ENCODE measurements around the gene PAPLN.
A peak's percentile ranks its signal among the peaks of the same experiment; 100 is the strongest.
"Not testable (repeated sequence)": the region's sequence is repeated elsewhere in the genome, so short reads cannot be mapped to it uniquely, and the experiment has no call there.

PAPLN gene, protein sequence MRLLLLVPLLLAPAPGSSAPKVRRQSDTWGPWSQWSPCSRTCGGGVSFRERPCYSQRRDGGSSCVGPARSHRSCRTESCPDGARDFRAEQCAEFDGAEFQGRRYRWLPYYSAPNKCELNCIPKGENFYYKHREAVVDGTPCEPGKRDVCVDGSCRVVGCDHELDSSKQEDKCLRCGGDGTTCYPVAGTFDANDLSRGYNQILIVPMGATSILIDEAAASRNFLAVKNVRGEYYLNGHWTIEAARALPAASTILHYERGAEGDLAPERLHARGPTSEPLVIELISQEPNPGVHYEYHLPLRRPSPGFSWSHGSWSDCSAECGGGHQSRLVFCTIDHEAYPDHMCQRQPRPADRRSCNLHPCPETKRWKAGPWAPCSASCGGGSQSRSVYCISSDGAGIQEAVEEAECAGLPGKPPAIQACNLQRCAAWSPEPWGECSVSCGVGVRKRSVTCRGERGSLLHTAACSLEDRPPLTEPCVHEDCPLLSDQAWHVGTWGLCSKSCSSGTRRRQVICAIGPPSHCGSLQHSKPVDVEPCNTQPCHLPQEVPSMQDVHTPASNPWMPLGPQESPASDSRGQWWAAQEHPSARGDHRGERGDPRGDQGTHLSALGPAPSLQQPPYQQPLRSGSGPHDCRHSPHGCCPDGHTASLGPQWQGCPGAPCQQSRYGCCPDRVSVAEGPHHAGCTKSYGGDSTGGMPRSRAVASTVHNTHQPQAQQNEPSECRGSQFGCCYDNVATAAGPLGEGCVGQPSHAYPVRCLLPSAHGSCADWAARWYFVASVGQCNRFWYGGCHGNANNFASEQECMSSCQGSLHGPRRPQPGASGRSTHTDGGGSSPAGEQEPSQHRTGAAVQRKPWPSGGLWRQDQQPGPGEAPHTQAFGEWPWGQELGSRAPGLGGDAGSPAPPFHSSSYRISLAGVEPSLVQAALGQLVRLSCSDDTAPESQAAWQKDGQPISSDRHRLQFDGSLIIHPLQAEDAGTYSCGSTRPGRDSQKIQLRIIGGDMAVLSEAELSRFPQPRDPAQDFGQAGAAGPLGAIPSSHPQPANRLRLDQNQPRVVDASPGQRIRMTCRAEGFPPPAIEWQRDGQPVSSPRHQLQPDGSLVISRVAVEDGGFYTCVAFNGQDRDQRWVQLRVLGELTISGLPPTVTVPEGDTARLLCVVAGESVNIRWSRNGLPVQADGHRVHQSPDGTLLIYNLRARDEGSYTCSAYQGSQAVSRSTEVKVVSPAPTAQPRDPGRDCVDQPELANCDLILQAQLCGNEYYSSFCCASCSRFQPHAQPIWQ

DNA sequence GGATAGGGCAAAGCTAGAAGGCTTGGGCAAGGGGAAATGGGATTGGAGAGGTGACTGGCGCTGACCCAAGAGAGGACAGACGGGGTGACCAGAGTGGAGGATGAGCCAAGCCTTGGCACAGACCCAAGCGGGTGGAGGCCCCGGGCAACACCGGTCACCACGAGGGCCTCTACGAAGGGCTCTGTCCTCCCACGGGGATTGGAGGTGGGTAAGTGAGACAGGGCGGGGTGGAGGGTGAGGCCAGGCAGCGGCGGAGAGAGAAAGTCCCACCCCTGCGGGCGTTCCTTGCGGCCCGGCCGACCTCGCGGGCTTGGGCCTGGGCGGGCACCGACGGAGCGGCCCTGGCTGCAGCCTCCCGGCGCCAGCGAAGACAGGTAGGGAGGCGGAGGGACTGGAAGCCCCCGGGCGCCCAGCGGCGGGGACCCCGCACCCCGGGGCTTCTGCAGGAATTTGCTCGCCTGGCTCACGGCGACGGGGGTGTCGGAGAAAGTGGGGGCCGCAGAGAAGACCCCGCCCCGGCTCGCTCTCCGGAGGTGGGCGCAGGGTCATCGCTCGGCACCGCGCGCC, at the start of gene PAPLN:
Gene PAPLN, plus strand, starts transcription at position 288 of the 567 bp plus-strand sequence. CDS start 2,273 bp downstream, outside the sequence.
- DNase-seq, result peak; percentile 91

DNA sequence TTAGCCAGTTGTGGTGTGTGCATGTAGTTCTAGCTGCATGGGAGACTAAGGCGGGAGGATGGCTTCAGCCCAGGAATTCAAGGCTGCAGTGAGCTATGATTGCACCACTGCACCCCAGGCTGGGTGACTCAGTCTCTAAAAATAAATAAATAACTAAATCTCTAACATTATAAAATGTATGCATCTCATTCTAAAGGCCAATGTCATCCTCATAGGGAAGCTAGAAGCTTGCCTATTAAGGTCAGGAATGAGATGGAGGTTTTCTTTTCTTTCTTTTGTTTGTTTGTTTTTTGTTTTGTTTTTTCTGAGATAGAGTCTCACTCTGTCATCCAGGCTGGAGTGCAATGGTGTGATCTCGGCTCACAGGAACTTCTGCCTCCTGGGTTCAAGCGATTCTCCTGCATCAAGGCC, 48.8 kb upstream of the PAPLN start:
- peak; percentile 30 for DNase-seq

DNA sequence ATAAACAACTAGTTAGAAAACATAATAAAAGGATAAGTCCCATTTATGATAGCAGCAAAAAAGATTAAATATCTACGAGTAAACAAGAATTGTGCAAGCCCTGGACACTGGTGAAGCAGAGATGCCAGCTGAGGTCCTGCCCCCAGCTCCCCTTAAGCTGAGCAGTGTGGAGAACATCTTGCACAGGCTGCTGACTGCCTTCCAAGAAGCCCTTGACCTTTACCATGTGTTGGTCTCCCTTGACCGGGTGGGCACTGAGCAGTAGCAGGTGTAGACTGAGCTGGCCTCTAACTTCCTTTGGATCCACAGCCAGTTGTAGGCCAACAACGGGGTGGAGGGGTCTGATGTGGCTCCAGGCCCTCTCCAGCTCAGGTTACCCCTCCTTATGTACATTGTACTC, 47.7 kb upstream of the PAPLN start:
- DNase-seq, result no peak

DNA sequence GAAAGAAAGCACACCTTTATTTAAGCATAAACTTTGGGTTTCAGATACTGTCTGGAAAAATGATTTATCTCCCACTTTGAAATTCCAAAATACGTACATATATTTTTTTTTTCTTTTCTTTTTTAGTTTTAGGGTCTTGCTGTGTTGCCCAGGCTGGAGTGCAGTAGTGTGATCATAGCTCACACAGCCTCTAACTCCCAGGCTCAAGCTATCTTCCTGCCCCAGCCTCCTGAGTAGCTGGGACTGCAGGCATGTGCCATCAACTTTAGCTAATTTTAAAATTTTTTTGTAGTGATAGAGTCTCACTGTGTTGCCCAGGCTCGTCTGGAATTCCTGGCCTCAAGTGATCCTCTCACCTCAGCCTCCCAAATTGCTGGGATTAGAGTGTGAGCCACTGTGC, 45.9 kb upstream of the PAPLN start:
- no peak for DNase-seq

DNA sequence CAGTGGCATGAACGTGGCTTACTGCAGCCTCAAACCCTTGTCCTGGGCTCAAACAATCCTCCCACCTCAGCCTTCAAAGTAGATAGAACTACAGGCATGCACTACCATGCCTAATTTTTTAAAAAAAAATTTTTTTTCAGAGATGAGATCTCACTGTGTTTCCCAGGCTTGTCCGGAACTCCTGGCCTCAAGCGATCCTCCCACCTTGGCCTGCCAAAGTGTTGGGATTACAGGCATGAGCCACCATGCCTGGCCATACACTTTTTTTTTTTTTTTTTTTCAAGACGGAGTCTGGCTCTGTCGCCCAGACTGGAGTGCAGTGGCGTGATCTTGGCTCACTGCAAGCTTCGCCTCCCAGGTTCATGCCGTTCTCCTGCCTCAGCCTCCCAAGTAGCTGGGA, 43.0 kb upstream of the PAPLN start:
- DNase-seq, result not testable (repeated sequence)

DNA sequence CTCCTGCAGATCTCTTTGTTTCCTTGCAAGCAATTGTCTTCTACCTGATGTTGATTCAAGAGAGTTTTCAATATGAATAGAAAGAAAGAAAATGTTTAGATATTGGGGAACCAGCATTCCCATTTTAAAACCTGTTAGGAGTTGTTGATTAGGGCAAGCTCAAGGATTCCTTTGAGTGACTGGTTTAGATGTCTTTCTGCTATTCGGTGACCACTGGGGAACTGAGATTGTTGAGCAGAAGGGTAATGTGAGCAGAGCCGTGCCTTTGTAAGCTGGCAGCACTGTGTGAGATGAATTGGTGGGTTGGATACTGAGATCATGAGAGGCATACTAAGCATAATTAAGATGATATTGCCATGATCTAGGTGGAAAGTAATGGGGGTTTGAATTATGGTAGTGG, 39.1 kb upstream of the PAPLN start:
- no peak for DNase-seq

DNA sequence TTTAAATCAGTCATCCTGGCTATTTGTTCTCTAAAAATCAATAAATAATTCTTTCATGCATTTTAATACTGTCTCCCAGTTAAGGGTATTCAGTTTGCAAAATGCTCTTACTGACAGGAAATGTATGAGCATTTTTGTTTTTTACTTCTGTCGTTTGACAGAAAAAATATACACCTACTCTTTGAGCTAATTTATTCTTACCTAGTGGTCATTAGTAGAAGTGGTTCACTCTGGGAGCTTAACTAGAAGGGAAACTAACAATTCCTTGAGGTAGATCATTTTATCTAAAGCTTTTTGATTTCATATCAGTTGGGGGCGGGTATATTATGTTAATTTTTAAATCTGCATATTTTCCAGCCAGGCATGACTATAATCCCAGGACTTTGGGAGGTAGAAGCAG, 33.8 kb upstream of the PAPLN start:
- no peak for DNase-seq

DNA sequence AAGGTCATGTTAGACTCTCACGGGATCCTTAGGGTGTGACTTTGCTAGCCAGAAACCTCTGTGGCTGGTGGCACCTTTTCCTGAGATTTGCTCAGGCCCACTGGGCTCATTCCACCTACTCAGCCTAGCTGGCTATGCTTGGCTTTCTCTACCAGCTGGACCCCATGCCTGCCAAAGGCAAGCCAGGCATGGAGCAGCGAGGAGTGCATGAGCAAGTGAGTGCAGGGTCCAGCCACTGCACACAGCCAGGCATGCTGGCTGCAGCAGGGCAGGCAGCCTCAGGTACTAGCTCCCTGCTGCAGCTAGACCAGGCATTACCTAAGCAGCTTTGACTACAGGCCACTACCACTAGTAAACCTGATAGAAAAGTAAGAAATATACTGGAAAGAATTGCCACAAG, 29.7 kb upstream of the PAPLN start:
- no peak for DNase-seq

DNA sequence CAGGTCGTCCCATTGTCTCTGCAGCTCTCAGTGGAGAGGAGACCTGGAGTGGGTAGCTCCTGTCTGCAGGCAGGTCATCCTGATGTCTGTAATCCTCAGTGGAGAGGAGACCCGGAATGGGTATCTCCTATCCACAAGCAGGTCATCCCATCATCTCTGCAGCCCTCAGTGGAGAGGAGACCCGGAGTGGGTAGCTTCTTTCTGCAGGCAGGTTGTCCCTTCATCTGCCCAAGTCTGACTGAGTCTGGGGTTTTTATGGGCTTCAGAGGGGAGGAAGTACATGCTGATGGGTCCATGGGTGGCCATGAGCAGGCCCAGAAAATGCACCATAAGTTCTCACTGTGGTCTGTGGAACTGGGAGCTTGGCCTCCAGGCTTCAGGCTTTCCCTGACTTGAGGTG, 28.9 kb upstream of the PAPLN start:
- no peak for DNase-seq

DNA sequence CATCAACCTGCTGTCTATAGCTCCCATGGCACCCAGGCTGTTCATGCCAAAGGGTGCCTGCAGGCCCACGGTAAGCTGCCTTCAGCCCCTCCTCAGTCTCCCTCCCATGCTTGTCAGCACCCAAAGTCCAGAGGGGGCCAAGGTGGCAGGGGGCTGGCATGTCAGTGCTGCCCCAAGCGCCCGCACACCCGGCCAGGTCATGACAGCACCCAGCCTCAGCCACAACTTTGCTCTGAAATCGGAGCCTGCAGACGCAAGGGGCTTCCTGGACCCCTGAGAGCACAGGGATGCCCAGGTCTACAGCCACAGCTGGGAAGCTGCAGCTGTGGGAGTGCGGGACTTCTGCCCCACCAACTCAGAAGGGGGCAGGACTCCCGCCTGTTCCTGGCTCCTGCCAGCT, 28.5 kb upstream of the PAPLN start:
- no peak for DNase-seq

DNA sequence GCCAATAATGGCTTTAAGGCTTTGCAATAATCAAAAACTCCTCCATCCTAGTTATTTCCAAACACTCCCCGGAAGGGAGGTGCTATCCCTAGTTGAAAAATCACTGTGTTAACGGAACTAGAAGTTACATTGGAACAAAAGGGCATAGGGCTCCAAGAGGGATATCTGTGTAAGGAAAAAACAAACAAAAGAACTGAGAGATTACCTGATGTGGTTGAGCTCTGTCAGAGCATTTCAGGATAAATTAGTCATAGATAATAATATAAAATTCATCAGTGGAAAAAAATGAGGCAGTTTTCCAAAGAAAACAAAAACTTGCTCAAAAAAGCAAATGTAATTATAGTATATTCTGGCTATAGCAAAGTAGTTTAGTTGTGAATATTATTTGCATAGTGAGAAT, 27.4 kb upstream of the PAPLN start:
- no peak for DNase-seq

DNA sequence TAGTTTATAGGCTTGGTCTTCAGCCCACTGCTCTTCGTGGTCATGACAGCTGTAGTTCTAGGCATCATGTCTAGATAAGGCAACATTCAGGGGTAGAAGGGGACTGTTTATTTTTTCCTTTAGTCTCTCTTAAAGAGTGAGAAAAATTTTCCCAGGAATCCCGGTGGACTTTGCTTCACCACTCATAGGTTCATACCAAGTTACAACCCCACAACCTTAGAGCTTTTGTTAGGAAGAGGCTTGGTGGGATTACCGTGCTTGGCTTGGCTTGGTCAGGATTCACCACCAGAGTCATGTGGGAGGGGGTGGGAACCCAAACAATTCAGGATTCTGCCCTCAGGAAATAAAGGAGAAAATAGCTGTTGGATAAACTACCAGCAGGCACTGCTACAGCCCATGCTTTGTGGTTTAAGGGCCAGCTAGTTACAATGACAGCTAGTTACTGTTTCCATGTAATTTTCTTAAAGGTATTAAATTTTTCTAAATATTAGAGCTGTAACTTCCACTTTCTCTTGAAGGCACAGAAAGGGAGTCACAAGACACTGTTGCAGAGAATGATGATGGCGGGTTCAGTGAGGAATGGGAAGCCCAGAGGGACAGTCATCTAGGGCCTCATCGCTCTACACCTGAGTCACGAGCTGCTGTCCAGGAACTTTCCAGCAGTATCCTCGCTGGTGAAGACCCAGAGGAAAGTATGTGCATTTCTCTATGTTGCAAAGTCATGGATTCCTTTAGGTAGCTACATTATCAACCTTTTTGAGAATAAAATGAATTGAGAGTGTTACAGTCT, 25.9 kb upstream of the PAPLN start:
- DNase-seq, result peak; percentile 67

DNA sequence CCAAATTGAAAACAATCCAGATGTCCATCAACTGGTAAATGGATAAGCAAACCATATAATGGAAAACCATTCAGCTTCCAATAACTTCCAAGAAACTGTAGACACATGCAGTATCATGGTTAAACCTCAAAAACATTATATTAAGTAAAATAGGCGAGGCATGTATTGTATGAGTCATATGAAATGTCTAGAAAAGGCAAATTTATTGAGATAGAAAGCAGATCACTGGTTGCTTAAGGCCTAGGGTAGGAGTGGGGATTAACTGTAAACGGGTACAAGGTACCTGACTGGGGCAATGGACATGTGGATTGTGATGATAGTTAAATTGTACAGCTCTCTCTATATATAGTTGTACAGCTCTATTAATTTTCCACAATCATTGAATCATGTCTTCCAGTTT, 21.3 kb upstream of the PAPLN start:
- no peak for DNase-seq

DNA sequence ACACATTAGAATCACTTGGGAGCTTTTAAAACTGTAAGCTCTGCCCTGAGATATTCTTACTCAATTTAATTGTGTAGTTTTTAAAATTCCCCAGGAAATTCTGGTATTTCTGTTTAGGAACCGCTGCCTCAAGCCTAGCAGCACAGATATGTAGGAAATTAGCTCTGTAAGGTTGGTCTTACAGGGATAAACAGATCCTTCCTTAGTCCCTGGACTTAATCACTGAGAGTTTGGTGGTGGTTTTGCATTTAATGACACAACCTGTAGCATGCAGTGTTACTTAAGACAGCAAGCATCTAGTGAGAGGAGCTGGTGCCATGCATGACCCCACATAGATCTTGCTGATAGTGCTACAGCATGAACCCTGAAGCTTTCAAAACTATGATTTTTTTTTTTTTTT, 19.9 kb upstream of the PAPLN start:
- DNase-seq, result peak; percentile 42

DNA sequence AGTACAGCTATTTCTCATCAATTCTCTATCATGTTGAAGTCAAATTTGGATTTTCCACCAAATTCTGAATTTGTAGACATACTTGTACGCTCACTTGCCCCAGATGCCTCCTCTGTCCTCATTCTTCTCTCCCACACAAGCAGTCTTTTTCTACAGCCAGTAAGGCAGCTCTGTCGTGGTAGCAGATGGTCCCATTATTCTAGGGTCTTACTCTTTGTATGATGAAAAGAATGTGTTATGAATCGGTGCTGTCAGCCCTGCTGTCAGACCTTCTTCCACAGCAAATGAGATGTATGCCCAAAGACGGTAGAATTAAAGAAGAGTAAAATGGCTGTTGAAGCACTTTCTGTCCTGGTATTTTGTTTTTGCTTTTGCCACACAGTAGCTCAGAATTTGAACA, 17.2 kb upstream of the PAPLN start:
- DNase-seq, result no peak

DNA sequence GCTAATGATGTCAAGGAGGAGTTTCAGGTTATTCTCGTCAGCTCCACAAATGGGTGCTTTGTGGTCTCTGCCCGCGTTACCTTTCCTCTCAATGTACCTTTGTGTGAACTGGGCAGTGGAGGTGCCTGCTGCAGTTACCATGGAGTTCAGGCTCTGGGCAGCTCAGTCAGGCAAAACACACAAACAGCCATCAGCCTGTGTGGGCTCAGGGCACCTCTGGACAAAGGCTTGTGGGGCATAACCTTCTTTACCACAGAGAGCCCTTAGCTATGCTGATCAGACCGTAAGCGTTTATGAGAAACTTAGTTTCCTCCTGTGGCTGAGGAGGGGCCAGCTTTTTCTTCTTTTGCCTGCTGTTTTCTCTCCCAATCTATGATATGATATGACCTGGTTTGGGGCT, 16.7 kb upstream of the PAPLN start:
- no peak for DNase-seq

DNA sequence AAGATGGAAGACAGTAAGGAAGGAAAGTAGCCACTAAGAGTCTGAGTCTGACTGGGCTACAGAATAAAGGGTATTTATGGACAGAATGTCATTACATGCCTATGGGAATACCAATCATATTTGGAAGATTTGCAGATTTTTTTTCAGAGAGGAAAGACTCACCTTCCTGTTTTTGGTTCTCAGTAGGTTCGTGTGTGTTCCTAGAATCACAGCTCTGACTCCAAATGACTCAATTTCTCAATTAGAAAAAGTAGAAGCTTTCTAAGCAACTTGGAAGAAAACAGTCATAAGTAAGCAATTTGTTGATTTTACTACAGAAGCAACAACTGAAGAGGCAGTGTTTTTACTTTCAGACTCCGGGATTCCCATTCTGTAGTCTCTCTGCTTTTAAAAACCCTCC, 15.4 kb upstream of the PAPLN start:
- peak; percentile 81 for DNase-seq

DNA sequence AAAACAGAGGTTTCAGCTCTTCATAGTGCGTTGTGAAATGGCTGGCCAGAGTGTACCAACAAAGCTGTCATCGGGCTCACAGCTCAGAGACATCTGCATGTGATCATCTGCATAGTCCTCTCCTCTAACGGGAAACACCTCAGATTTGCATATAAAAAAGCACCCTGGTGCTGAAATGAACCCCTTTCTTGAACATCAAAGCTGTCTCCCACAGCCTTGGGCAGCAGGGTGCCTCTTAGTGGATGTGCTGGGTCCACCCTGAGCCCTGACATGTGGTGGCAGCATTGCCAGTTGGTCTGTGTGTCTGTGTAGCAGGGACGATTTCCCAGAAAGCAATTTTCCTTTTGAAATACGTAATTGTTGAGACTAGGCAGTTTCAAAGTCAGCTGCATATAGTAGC, 14.3 kb upstream of the PAPLN start:
- DNase-seq, result peak; percentile 90

DNA sequence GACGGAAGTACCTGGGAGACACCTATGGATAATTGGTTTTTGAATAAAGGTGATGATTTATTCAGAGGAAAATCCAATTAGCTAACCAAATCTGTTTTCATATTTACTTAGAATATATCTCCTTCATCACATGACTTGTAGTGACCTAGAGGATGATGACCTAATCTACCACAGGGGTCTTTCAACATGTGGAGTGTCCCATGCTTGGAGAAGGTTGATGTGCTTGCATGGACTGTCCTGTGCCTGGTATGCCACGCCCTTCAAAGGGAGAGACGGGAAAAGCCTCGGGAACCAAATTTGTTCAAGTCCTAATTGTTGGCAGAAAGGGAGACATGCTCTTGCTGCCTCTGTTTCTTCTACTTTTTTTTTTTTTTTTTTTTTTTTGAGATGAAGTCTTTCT, 11.8 kb upstream of the PAPLN start:
- DNase-seq, result peak; percentile 89

DNA sequence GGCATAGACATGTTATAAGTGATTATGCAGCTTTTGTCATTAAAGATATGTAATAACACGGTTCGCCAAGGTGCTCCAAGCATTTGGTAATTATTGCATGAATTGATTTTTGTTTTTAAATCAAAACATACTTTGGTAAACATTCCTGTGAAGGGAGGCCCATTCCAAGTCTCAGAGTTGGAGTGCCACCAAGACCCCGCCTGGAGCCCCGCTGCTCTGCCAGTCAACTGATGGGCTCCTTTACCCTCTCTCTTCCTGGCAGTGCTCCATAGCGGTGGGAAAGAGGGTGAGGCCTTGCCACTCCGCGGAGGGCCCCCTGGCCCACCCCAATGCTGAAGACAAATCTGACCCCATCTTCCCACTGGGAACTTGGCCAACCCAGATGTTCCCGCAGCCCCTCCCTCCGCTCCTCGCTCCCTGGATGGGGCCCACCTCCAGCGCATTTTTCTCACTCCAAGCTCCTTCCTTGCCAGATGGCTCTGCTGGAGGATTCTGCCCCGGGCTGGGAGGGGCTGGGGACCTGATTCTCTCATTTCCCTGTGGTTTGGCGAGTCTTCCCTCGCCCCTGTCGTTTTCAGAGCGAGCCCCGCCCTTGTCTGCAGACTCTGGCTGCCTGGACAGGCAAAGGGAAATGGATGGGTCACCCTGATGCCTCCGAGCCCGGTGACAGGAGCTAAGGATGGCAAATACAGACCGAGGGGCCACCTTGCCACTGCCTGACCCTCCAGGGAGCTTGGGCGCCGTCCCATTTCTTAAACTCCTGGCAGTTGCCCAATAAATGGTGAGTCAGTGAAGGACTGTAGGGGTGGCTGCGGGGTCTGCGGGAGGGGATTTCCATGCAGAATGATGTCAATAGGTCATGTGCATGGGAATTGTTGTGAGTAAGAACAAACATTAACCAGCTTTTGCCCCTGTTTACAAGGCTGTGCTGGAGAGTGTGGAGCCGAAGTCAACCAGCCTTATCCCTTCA, 9.2 kb upstream of the PAPLN start:
- DNase-seq, result peak; percentile 95

DNA sequence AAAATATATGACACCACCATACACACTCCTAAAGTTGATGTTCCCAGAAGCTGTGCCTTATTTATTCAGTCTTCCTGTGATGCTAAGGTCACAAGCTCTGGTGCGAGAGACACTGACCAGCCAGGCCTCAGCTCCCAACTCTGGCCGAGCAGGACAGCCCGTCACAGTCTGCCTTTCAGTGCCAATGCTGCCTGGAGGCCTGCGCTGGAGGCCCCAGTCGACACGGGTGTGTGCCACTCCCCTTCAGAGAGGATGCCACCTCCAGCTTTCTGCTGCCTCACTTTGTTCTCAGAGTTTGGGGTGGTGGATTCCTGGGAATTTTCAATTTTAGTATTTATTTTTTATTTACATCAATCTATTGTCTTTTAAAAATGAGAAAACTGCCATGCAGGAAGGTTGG, 7.3 kb upstream of the PAPLN start:
- DNase-seq, result no peak
